ENCODE data around the gene REEP1. TPM values are rescaled to one million over a fixed set of nuclear protein-coding genes. Genes with fewer than 3 reads are reported as not detected.

The REEP1 gene
- total and polyA plus RNA-seq, 9 of the 15 experiments (the other 6 are each of a cell fraction or from before 2014, with no cell fraction given), result 0.11 to 0.67 (median 0.13) TPM

- TF ChIP-seq ZNF766 (CRISPR knock-in tag; conservative IDR thresholded peaks at IDR 0.05) (no peak), KDM5B (IDR thresholded peaks at IDR 0.05; ENCODE audit: insufficient replicate concordance, low read depth, low read length) (no peak), VEZF1 (CRISPR knock-in tag; IDR thresholded peaks at IDR 0.05) (no peak), STAT6 (CRISPR knock-in tag; IDR thresholded peaks at IDR 0.05) (no peak), JUND (IDR thresholded peaks at IDR 0.05; ENCODE audit: borderline replicate concordance, low read depth, low read length) (peak; percentile 46; the same call in 1 of the 2 replicates), JUND (tag; IDR thresholded peaks at IDR 0.05; ENCODE audit: borderline replicate concordance, low read depth, low read length) (peak; percentile 20; the same call in 2 of the 3 replicates), HMGN3 (IDR thresholded peaks at IDR 0.05; ENCODE audit: borderline replicate concordance, extremely low read depth, insufficient read length, low read depth, low read length) (no peak), CXXC5 (CRISPR knock-in tag; IDR thresholded peaks at IDR 0.05) (no peak), ZBED1 (IDR thresholded peaks at IDR 0.05) (no peak), THRB (CRISPR knock-in tag; conservative IDR thresholded peaks at IDR 0.05) (no peak), HSF4 (CRISPR knock-in tag; IDR thresholded peaks at IDR 0.05; ENCODE audit: borderline replicate concordance) (no peak), ZNF518B (CRISPR knock-in tag; IDR thresholded peaks at IDR 0.05) (no peak)
- TF ChIP-seq, protein P1, sequence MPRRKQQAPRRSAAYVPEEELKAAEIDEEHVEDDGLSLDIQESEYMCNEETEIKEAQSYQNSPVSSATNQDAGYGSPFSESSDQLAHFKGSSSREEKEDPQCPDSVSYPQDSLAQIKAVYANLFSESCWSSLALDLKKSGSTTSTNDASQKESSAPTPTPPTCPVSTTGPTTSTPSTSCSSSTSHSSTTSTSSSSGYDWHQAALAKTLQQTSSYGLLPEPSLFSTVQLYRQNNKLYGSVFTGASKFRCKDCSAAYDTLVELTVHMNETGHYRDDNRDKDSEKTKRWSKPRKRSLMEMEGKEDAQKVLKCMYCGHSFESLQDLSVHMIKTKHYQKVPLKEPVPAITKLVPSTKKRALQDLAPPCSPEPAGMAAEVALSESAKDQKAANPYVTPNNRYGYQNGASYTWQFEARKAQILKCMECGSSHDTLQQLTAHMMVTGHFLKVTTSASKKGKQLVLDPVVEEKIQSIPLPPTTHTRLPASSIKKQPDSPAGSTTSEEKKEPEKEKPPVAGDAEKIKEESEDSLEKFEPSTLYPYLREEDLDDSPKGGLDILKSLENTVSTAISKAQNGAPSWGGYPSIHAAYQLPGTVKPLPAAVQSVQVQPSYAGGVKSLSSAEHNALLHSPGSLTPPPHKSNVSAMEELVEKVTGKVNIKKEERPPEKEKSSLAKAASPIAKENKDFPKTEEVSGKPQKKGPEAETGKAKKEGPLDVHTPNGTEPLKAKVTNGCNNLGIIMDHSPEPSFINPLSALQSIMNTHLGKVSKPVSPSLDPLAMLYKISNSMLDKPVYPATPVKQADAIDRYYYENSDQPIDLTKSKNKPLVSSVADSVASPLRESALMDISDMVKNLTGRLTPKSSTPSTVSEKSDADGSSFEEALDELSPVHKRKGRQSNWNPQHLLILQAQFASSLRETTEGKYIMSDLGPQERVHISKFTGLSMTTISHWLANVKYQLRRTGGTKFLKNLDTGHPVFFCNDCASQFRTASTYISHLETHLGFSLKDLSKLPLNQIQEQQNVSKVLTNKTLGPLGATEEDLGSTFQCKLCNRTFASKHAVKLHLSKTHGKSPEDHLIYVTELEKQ (CRISPR knock-in tag; IDR thresholded peaks at IDR 0.05), result no peak
Measured at GRCh38 chr2:86201671-86202335, 135.6 kb downstream of the REEP1 start (continued).
